ENCODE results near the gene PCDH15. TPM values are rescaled to one million over a fixed set of nuclear protein-coding genes. Genes with fewer than 3 reads are reported as not detected.

The PCDH15 gene
- total RNA-seq, 1 donor from 2014 or later = 0.05 TPM

DNA sequence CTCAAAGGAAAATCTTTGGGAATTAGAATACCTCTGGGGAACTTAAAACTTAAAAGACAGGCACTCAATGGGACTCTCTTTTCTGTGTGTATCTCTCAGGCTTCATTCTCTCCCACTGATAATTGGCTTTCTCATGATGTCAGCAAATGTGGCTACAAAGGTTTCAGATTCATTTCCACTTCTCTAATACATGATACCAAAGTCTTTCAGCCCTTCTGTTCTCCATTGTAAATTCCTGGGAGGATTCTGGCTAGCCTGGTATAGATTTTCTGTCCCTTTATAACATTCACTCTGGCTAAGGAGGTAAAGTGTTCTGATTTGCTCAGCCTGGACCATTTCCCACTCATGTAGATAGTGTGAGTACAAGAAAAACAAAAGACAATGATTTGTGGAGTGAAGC, 606.2 kb downstream of the PCDH15 start:
- no peaks in the 10 kb centered on the region for H3K9me3 Mint-ChIP-seq (ENCODE audit: unreplicated experiment)
- H3K27ac Mint-ChIP-seq (ENCODE audit: unreplicated experiment) = no peak overlapping the region
- H3K36me3 Mint-ChIP-seq (ENCODE audit: low read depth, unreplicated experiment) = no peaks in the 10 kb centered on the region
- TF ChIP-seq, protein P1, sequence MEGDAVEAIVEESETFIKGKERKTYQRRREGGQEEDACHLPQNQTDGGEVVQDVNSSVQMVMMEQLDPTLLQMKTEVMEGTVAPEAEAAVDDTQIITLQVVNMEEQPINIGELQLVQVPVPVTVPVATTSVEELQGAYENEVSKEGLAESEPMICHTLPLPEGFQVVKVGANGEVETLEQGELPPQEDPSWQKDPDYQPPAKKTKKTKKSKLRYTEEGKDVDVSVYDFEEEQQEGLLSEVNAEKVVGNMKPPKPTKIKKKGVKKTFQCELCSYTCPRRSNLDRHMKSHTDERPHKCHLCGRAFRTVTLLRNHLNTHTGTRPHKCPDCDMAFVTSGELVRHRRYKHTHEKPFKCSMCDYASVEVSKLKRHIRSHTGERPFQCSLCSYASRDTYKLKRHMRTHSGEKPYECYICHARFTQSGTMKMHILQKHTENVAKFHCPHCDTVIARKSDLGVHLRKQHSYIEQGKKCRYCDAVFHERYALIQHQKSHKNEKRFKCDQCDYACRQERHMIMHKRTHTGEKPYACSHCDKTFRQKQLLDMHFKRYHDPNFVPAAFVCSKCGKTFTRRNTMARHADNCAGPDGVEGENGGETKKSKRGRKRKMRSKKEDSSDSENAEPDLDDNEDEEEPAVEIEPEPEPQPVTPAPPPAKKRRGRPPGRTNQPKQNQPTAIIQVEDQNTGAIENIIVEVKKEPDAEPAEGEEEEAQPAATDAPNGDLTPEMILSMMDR (IDR thresholded peaks at IDR 0.05; ENCODE audit: unreplicated experiment) = no peak
- H3K27me3 Mint-ChIP-seq (ENCODE audit: unreplicated experiment) = peaks cover 3% of the 10 kb centered on the region
- H3K4me3 Mint-ChIP-seq (ENCODE audit: unreplicated experiment) = no peak overlapping the region
- no peak for DNase-seq (ENCODE audit: low spot score)
- H3K4me1 Mint-ChIP-seq (ENCODE audit: unreplicated experiment) = no peaks in the 10 kb centered on the region

DNA sequence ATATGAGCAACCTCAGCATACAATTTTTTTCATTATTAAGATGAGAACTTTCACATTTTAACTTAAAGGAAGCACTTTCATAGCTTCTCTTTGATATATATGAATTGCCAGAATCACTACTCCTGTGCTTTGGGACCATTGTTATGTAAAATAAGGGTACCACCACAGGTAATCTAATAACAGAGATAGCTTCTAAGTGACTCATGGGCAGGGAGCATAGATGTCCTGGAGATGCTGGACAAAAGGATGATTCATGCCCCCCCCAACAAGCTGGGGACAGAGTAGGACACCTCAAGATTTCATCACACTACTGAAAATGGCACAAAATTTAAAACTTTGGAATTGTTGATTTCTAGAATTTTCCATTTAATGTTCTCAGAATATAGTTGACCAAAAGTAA, 641.1 kb downstream of the PCDH15 start:
- Mint-ChIP-seq H3K27me3 (ENCODE audit: unreplicated experiment) (no peaks in the 10 kb centered on the region), H3K4me3 (ENCODE audit: unreplicated experiment) (no peak overlapping the region), H3K9me3 (ENCODE audit: unreplicated experiment) (peaks cover 3% of the 10 kb centered on the region), H3K4me1 (ENCODE audit: unreplicated experiment) (no peaks in the 10 kb centered on the region), H3K27ac (ENCODE audit: unreplicated experiment) (no peak overlapping the region), H3K36me3 (ENCODE audit: low read depth, unreplicated experiment) (no peaks in the 10 kb centered on the region)
- TF ChIP-seq, protein P1 (IDR thresholded peaks at IDR 0.05; ENCODE audit: unreplicated experiment) = no peak
- DNase-seq (ENCODE audit: low spot score) = no peak

DNA sequence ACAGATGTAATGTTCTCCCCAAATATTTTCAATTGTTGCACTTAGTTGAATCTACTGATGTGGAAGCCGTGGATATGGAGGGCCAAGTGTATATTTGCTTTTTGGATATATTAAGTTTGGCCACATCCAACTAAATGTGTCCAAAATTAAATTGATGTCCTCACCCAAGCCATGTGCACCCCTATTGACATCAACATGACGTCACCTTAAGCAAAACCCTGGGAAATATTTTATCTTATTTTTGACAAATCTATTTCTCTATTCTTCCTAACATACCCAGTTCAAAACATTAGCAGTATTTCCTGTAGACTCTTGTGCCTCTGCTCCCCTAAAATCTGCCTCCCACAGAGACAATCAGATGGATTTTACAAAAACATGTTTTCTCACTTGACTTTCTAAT, 652.5 kb downstream of the PCDH15 start:
- no peaks in the 10 kb centered on the region for H3K9me3 Mint-ChIP-seq (ENCODE audit: unreplicated experiment)
- H3K4me1 Mint-ChIP-seq (ENCODE audit: unreplicated experiment) = no peaks in the 10 kb centered on the region
- H3K36me3 Mint-ChIP-seq (ENCODE audit: low read depth, unreplicated experiment) = no peaks in the 10 kb centered on the region
- DNase-seq (ENCODE audit: low spot score) = no peak
- no peaks in the 10 kb centered on the region for H3K27me3 Mint-ChIP-seq (ENCODE audit: unreplicated experiment)
- TF ChIP-seq, protein P1 (IDR thresholded peaks at IDR 0.05; ENCODE audit: unreplicated experiment) = no peak
- H3K27ac Mint-ChIP-seq (ENCODE audit: unreplicated experiment) = no peak overlapping the region
- H3K4me3 Mint-ChIP-seq (ENCODE audit: unreplicated experiment) = no peak overlapping the region

DNA sequence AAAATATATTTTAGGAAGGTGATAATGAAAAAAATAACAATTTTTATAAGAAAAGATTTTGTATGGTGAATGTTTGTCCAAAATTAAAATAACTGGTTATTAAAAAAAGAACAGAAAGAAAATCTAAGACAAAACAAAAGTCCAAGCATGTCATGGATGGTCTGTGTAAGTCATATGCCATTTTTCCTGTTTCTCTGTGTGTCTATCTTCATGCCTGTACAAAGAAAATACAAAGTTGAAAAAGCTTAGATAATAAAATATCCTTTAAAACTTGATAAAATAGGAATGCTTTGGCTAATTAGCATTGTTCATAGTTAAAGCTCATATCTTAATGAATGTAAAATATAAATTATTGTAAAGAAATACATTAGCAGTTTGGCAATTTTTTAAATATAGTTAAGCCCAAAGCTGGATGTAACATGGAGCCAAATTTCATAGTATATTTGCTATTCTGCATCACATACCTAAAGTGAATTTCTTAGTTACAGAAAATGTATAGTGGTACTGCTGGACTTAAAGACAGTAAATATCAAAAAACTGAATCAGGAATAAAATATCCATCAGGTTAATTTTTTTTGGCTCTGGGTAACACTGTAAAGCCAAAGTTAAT, 661.1 kb downstream of the PCDH15 start:
- Mint-ChIP-seq H3K36me3 (ENCODE audit: low read depth, unreplicated experiment) (no peaks in the 10 kb centered on the region), H3K4me1 (ENCODE audit: unreplicated experiment) (no peaks in the 10 kb centered on the region), H3K27ac (ENCODE audit: unreplicated experiment) (no peak overlapping the region), H3K27me3 (ENCODE audit: unreplicated experiment) (no peaks in the 10 kb centered on the region), H3K4me3 (ENCODE audit: unreplicated experiment) (no peak overlapping the region), H3K9me3 (ENCODE audit: unreplicated experiment) (no peaks in the 10 kb centered on the region)
- no peak for DNase-seq (ENCODE audit: low spot score)
- TF ChIP-seq, protein P1 (IDR thresholded peaks at IDR 0.05; ENCODE audit: unreplicated experiment) = no peak

DNA sequence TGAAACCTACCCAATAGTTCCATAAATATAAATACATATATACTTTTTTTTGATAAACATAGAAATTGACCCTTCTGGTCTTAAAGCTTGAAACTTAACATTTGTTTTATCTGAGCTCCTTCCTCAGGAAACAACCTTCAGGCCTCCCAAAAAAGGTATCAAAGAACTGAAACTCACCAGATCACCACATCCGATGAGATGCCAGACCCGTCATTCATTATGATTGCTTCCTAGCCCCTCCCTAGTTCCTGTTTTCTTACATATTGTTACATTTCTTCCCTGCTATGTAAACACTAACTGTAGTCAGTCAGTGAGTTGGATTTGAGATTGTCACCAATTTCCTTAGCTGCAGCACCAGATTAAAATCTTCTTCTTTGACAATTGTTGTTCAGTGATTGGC, 663.6 kb downstream of the PCDH15 start:
- Mint-ChIP-seq H3K27me3 (ENCODE audit: unreplicated experiment) (no peaks in the 10 kb centered on the region), H3K36me3 (ENCODE audit: low read depth, unreplicated experiment) (no peaks in the 10 kb centered on the region), H3K27ac (ENCODE audit: unreplicated experiment) (no peak overlapping the region), H3K4me1 (ENCODE audit: unreplicated experiment) (no peaks in the 10 kb centered on the region), H3K4me3 (ENCODE audit: unreplicated experiment) (no peak overlapping the region), H3K9me3 (ENCODE audit: unreplicated experiment) (no peaks in the 10 kb centered on the region)
- TF ChIP-seq, protein P1 (IDR thresholded peaks at IDR 0.05; ENCODE audit: unreplicated experiment) = no peak
- no peak for DNase-seq (ENCODE audit: low spot score)
